ES-I3 (cell line): ENCODE measurements around the gene IRF4.

Source experiments
- H3K36me3 ChIP-seq: 2 replicates; pipeline ENCODE4 v1.6.1; 2013; ENCODE audit warnings: mild to moderate bottlenecking, low read length, control low read depth, moderate library complexity; ENCODE audit not compliant: insufficient read depth
- H3K4me1 ChIP-seq: 2 replicates; pipeline ENCODE4 v1.6.1; 2013; ENCODE audit warnings: mild to moderate bottlenecking, control low read depth, low read length; ENCODE audit not compliant: insufficient read depth
- H3K9ac ChIP-seq: 2 replicates; pipeline ENCODE4 v1.6.1; 2013; ENCODE audit warnings: low read depth, mild to moderate bottlenecking, low read length, moderate library complexity
- H3K9me3 ChIP-seq: 2 replicates; pipeline ENCODE4 v1.6.1; 2013; ENCODE audit warnings: mild to moderate bottlenecking, low read length, moderate library complexity; ENCODE audit not compliant: control insufficient read depth, insufficient read depth

IRF4 gene

GRCh38 chr6:400815-401214 is 9.3 kb downstream of the IRF4 start:
- H3K9ac ChIP-seq: no peak overlapping the region
- no peaks in the 10 kb centered on the region for H3K36me3 ChIP-seq
- H3K4me1 ChIP-seq: no peaks in the 10 kb centered on the region

GRCh38 chr6:401239-401993 is 9.9 kb downstream of the IRF4 start:
- Histone ChIP-seq H3K36me3 (no peaks in the 10 kb centered on the region), H3K9ac (no peak overlapping the region), H3K4me1 (no peaks in the 10 kb centered on the region), H3K9me3 (no peaks in the 10 kb centered on the region)

More at GRCh38 chr6:400815-401214, 9.3 kb downstream of the IRF4 start:
- H3K9me3 ChIP-seq: no peaks in the 10 kb centered on the region

GRCh38 chr6:401994-402640 is 10.6 kb downstream of the IRF4 start:
- no peaks in the 10 kb centered on the region for H3K4me1 ChIP-seq

GRCh38 chr6:402901-403658 is 11.5 kb downstream of the IRF4 start:
- Histone ChIP-seq H3K36me3 (no peaks in the 10 kb centered on the region), H3K9me3 (no peaks in the 10 kb centered on the region), H3K9ac (no peak overlapping the region), H3K4me1 (no peaks in the 10 kb centered on the region)

More at GRCh38 chr6:401994-402640, 10.6 kb downstream of the IRF4 start:
- Histone ChIP-seq H3K9ac (no peak overlapping the region), H3K36me3 (no peaks in the 10 kb centered on the region), H3K9me3 (no peaks in the 10 kb centered on the region)

GRCh38 chr6:403659-404655 is 12.4 kb downstream of the IRF4 start:
- Histone ChIP-seq H3K4me1 (no peaks in the 10 kb centered on the region), H3K36me3 (no peaks in the 10 kb centered on the region), H3K9me3 (no peaks in the 10 kb centered on the region), H3K9ac (no peak overlapping the region)

- Histone ChIP-seq H3K9me3 (no peaks in the 10 kb centered on the region), H3K36me3 (no peaks in the 10 kb centered on the region), H3K9ac (no peak overlapping the region), H3K4me1 (no peaks in the 10 kb centered on the region)
These were observed 13.3 kb downstream of the IRF4 start for GRCh38 chr6:404685-405423.

- H3K36me3 ChIP-seq: no peaks in the 10 kb centered on the region
- no peaks in the 10 kb centered on the region for H3K9me3 ChIP-seq
- no peaks in the 10 kb centered on the region for H3K4me1 ChIP-seq
- no peak overlapping the region for H3K9ac ChIP-seq
These were observed 16.6 kb downstream of the IRF4 start for GRCh38 chr6:408148-408547.

GRCh38 chr6:408599-409102 is 17.1 kb downstream of the IRF4 start:
- H3K36me3 ChIP-seq: no peaks in the 10 kb centered on the region
- no peak overlapping the region for H3K9ac ChIP-seq
- no peaks in the 10 kb centered on the region for H3K9me3 ChIP-seq
- no peaks in the 10 kb centered on the region for H3K4me1 ChIP-seq

GRCh38 chr6:409370-409972 is 17.9 kb downstream of the IRF4 start:
- H3K4me1 ChIP-seq: no peaks in the 10 kb centered on the region
- H3K9ac ChIP-seq: no peak overlapping the region
- H3K36me3 ChIP-seq: no peaks in the 10 kb centered on the region
- no peaks in the 10 kb centered on the region for H3K9me3 ChIP-seq

GRCh38 chr6:410555-411395 is 19.2 kb downstream of the IRF4 start:
- H3K9ac ChIP-seq: no peak overlapping the region
- H3K4me1 ChIP-seq: no peaks in the 10 kb centered on the region
- no peaks in the 10 kb centered on the region for H3K9me3 ChIP-seq
- H3K36me3 ChIP-seq: no peaks in the 10 kb centered on the region

GRCh38 chr6:411402-412145 is 20.0 kb downstream of the IRF4 start:
- Histone ChIP-seq H3K9me3 (no peaks in the 10 kb centered on the region), H3K4me1 (no peaks in the 10 kb centered on the region), H3K9ac (no peak overlapping the region), H3K36me3 (no peaks in the 10 kb centered on the region)
